GM13977 (cell line): Measurements from ENCODE around the gene SASH3.

ENCODE experiments used
- DNase-seq: peaks from one replicate; pipeline ENCODE4 v3.0.0; 2012; ENCODE audit warnings: low spot score
- in situ Hi-C: fragments of 300-500 bp; cut with MboI; formaldehyde crosslinking; loops from one replicate; pipeline ENCODE4 v1.12.0; 2022; ENCODE audit warnings: low sequenced_read_pairs, low pct_unique_long_range_greater_than_20kb, mixed read lengths, inconsistent platforms; ENCODE audit not compliant: unreplicated experiment
- TF ChIP-seq, protein P1 (sequence below): IDR thresholded peaks from 2 replicates; pipeline ENCODE4 v1.5.1; 2012; ENCODE audit warnings: mild to moderate bottlenecking, control low read depth; ENCODE audit not compliant: insufficient read depth; ENCODE audit errors: extremely low read depth, missing control alignments

SASH3 gene

DNA sequence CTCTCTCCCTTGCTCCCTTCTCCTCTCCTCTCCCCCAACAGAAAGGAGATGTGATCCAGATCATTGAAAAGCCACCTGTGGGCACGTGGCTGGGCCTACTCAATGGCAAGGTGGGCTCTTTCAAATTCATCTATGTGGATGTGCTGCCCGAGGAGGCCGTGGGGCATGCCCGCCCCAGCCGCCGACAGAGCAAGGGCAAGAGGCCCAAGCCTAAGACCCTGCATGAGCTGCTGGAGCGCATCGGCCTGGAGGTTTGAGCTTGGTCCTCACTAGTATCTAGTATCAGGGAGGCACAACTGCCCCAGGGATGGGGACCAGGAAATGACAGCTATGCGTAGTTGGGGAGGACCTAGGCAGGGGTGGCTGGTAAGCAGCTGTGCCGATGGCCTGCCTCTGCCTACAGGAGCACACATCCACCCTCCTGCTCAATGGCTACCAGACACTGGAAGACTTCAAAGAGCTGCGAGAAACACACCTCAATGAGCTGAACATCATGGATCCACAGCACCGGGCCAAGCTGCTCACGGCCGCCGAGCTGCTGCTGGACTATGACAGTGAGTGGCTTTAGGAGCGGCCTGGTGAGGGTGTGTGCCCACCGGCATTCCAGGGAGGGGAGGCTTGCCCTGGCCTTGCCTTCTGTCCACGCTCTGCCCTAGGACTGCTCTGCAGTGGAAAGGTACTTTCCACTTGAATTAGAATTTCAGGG, 13.0 kb downstream of the SASH3 start:
- TF ChIP-seq, protein P1, sequence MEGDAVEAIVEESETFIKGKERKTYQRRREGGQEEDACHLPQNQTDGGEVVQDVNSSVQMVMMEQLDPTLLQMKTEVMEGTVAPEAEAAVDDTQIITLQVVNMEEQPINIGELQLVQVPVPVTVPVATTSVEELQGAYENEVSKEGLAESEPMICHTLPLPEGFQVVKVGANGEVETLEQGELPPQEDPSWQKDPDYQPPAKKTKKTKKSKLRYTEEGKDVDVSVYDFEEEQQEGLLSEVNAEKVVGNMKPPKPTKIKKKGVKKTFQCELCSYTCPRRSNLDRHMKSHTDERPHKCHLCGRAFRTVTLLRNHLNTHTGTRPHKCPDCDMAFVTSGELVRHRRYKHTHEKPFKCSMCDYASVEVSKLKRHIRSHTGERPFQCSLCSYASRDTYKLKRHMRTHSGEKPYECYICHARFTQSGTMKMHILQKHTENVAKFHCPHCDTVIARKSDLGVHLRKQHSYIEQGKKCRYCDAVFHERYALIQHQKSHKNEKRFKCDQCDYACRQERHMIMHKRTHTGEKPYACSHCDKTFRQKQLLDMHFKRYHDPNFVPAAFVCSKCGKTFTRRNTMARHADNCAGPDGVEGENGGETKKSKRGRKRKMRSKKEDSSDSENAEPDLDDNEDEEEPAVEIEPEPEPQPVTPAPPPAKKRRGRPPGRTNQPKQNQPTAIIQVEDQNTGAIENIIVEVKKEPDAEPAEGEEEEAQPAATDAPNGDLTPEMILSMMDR, result no peak
- DNase-seq, result no peak
- in situ Hi-C loops, result no loop called here

DNA sequence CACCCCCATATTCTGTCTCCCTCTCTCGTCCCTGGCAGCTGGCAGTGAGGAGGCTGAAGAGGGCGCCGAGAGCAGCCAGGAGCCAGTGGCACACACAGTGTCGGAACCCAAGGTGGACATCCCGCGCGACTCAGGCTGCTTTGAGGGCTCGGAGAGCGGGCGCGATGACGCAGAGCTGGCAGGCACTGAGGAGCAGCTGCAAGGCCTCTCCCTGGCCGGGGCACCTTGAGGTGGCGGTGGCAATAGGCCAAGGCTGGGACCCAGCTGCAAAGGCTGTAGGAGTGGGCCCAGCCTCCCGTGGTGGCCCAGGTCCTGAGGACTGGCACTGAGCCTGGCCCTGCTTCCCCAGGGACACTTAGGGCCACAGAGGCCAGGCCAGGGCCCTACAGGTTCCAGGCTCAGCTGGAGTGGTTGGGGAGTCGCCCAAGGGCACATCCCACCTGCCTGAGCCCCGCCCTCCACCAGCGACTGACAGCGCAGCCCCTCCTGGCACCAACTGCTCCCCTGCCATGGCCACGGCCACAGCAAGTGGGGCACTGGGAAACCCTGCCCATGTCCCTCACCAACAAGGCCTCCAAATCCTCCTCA, 13.9 kb downstream of the SASH3 start:
- in situ Hi-C loops, result no loop called here
- no peak for DNase-seq
- TF ChIP-seq, protein P1, result no peak

DNA sequence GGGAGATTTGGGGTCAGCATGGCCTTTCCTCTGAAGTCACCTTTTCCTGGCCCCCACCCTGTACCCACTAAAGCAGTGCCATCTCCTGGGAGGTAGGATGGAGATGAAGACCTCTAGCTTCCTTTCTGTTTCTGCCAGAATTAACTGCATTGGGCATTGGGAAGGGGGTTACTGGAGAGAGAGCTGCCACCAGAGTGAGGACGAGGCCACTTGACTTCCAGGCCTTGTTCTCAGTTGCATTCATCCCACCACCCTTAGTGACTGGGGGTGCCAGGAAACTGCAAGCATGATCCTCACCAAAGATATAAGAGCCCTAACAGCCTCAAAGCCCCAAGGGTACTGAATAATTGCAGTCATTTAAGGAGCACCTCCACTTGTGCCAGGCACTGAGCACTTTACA, 15.8 kb downstream of the SASH3 start:
- no peak for DNase-seq
- in situ Hi-C loops, result no loop called here
- TF ChIP-seq, protein P1, result no peak

DNA sequence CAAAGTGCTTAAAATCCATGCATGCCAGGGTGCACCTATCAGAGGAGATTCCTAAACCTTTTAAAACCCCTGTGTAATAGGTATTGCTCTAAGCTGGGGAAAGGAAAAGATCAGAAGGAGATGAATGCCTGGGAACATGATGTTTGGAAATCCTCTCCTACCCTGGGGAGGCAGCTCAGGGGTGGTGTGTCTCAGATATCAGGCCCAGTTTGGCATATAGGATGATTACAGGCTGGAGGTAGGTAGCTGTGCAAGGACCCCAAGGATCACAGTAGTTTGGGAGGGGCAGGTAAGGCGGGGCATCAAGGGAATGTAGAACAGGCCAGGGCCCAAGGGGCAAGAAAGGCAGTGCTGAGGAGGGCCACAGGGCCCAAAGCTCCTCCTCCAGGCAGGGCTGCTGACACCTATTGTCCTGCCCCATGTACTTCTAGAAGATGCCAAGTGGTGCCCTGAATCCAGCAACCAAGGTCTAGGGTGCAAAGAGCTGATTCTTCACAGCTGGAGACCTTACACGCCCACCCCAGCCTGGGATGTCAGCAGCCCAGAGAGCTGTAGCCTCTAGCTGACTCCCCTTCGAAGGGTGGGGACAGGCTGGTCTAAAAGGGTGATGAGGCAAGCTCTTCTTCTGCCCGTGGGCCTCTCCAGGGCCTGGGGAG, 17.6 kb downstream of the SASH3 start:
- TF ChIP-seq, protein P1, result no peak
- in situ Hi-C loops, result no loop called here
- no peak for DNase-seq

DNA sequence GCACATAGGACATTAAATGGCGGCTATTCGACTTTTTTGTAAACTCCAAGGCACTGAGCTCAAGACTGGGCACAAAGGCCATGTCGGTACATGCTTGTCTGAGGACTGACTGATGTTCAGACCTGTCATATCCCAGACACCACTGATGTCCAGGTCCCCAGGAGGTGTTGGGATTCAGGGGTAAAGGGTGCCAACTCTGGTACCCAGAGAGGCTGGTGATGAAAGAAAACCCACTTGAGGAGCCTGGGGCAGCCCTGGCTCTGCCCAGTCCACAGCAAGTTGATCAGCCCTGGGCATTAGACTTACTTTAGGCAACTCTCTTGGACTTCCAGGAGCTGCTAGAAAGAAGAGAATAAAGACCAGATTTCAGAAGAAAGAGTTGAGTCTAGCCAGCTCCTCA, 18.7 kb downstream of the SASH3 start:
- DNase-seq, result no peak
- in situ Hi-C loops, result no loop called here
- TF ChIP-seq, protein P1, result no peak

DNA sequence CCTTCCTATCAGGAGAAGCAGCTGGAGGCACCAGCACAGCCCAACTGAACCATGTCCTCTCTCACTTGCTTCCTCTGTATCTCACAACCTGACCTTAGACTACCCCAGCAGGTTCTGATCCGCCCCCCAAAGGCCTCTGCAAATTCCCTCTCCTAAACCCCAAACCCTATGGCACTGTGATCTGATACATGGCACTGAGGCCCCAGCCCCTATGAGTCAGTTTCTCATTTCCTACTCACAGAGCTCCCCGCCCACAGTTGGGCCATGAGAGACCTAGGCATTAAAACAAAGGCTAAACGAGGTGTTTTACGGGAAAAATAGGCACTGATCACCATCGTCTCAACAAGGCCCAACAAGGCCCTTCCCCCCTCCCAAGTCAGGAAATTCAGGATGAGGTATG, 19.1 kb downstream of the SASH3 start:
- in situ Hi-C loops, result no loop called here
- DNase-seq, result no peak
- TF ChIP-seq, protein P1, result no peak
